A673 (cell line): ENCODE measurements around the gene HELZ. TPM values are rescaled to one million over a fixed set of nuclear protein-coding genes. Genes with fewer than 3 reads are reported as not detected.
"Not testable (repeated sequence)": the region's sequence is repeated elsewhere in the genome, so short reads cannot be mapped to it uniquely, and the experiment has no call there.

Experiments
- BruUV-seq: library from RNA; stranded (reverse); fragments of 400-500 nt; replicated peaks from 2 replicates; lab custom pipeline; 2021; lab: Mats Ljungman, UMichigan
- CTCF ChIA-PET: fragments of 300-600 bp; sonication (Branson Sonifier 250); formaldehyde crosslinking; loops from one replicate; lab custom pipeline; 2022; ENCODE audit warnings: antibody characterized with exemption; lab: Charles Lee
- POLR2A ChIA-PET: fragments of 300-600 bp; sonication (Branson Sonifier 250); formaldehyde crosslinking; loops from one replicate; lab custom pipeline; 2022; ENCODE audit warnings: antibody characterized with exemption; ENCODE audit not compliant: low non-redundant PET; lab: Charles Lee
- DNase-seq: peaks from one replicate; pipeline ENCODE4 v3.0.0-alpha.2; 2015; ENCODE audit warnings: low spot score
- H3K27ac ChIP-seq: fragments of 200-600 bp; sonication (generic); 2 replicates; pipeline ENCODE4 v1.5.1; 2016; ENCODE audit warnings: mixed run types, low read depth, mild to moderate bottlenecking, mixed read lengths, antibody characterized with exemption, low read length; ENCODE audit not compliant: poor library complexity, severe bottlenecking
- H3K27me3 ChIP-seq: fragments of 200-600 bp; sonication (generic); replicated peaks from 2 replicates; pipeline ENCODE4 v1.6.1; 2017; ENCODE audit warnings: mixed run types, low read depth, mild to moderate bottlenecking, mixed read lengths, antibody characterized with exemption, low read length; ENCODE audit not compliant: insufficient read depth, poor library complexity
- H3K36me3 ChIP-seq: fragments of 200-600 bp; sonication (generic); 2 replicates; pipeline ENCODE4 v1.6.1; 2016; ENCODE audit warnings: mixed run types, mild to moderate bottlenecking, mixed read lengths, antibody characterized with exemption, low read length; ENCODE audit not compliant: insufficient read depth, poor library complexity, severe bottlenecking
- H3K4me1 ChIP-seq: fragments of 200-600 bp; sonication (generic); 2 replicates; pipeline ENCODE4 v1.6.1; 2017; ENCODE audit warnings: mixed run types, mild to moderate bottlenecking, mixed read lengths, antibody characterized with exemption, low read length; ENCODE audit not compliant: insufficient read depth, poor library complexity, severe bottlenecking
- H3K4me3 ChIP-seq: fragments of 200-600 bp; sonication (generic); 2 replicates; pipeline ENCODE4 v1.5.1; 2016; ENCODE audit warnings: low read depth, mixed run types, mild to moderate bottlenecking, mixed read lengths, low read length; ENCODE audit not compliant: poor library complexity, severe bottlenecking
- H3K9me3 ChIP-seq: fragments of 200-600 bp; sonication (generic); 2 replicates; pipeline ENCODE4 v1.6.1; 2016; ENCODE audit warnings: mixed run types, low read depth, mild to moderate bottlenecking, mixed read lengths, antibody characterized with exemption, low read length; ENCODE audit not compliant: poor library complexity, severe bottlenecking
- EZH2 ChIP-seq: fragments of 200-600 bp; sonication (generic); IDR thresholded peaks from 2 replicates; pipeline ENCODE4 v1.6.1; 2017; ENCODE audit warnings: borderline replicate concordance, low read depth, mild to moderate bottlenecking, mixed read lengths, antibody characterized with exemption, low read length; ENCODE audit not compliant: poor library complexity, severe bottlenecking
- intact Hi-C: fragments of 100-400 bp; cut with micrococcal nuclease; formaldehyde crosslinking; loops from one replicate; pipeline ENCODE4 v1.10.0; 2022; ENCODE audit not compliant: unreplicated experiment
- total RNA-seq: library from RNA; stranded (reverse); gene quantifications from 2 replicates; pipeline ENCODE4 v1.2.3, GENCODE V29; 2021
- TF ChIP-seq, protein P1 (sequence below): fragments of 300-800, 200-600 bp; sonication (generic); conservative IDR thresholded peaks from 2 replicates; pipeline ENCODE4 v1.5.1; 2017; ENCODE audit warnings: low read depth, mild to moderate bottlenecking, antibody characterized with exemption, low read length, moderate library complexity, mixed read lengths

The HELZ gene
- total RNA-seq, 1 experiment from 2014 or later, result 57.3 TPM

DNA sequence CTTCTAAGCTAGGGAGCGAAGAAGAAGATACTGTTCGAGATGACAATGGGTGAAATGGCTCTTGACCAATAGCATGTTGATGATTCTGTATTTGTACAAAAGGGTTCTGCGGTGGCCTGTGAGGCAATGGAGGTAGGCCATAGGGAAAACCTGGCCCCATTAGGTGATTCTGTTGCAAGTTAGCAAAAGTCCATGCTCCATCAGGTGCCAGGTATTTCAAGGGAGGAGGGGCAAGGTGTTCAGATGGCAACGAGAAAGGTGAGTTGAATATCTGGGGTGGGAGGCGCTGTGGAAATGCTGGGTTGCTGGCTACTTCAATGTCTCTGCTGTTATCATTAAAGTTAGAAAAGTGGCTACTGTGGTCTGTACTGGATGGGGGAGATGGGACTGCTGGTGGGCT lies 137.8 kb downstream of the HELZ start:
- H3K27me3 ChIP-seq, result no peaks in the 10 kb centered on the region
- no peak overlapping the region for H3K4me3 ChIP-seq
- BruUV-seq, result no TSS peak
- TF ChIP-seq EZH2, result no peak
- TF ChIP-seq, protein P1, sequence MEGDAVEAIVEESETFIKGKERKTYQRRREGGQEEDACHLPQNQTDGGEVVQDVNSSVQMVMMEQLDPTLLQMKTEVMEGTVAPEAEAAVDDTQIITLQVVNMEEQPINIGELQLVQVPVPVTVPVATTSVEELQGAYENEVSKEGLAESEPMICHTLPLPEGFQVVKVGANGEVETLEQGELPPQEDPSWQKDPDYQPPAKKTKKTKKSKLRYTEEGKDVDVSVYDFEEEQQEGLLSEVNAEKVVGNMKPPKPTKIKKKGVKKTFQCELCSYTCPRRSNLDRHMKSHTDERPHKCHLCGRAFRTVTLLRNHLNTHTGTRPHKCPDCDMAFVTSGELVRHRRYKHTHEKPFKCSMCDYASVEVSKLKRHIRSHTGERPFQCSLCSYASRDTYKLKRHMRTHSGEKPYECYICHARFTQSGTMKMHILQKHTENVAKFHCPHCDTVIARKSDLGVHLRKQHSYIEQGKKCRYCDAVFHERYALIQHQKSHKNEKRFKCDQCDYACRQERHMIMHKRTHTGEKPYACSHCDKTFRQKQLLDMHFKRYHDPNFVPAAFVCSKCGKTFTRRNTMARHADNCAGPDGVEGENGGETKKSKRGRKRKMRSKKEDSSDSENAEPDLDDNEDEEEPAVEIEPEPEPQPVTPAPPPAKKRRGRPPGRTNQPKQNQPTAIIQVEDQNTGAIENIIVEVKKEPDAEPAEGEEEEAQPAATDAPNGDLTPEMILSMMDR, result no peak
- DNase-seq, result no peak
- H3K27ac ChIP-seq, result no peak overlapping the region
- intact Hi-C loops, result no loop called here
- ChIA-PET POLR2A (no interaction called here), CTCF (no interaction called here)
- H3K36me3 ChIP-seq, result peaks cover 33% of the 10 kb centered on the region
- H3K4me1 ChIP-seq, result no peaks in the 10 kb centered on the region
- no peaks in the 10 kb centered on the region for H3K9me3 ChIP-seq

DNA sequence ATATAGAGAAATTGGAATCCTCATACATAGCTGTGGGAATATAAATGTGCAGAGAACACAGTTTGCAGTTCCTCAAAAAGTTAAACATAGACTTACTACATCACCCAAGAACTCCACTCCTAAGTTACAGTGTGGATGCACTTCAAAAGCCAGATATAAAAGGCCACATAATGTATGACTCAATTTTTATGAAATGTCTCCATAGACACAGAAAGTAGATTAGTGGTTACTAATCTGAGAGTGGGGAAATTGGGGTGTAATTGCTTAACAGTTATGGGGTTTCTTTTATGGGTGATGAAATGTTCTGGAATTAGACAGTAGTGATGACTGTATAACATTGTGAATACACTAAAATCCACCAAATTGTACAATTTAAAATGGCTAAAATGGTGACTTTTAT lies 139.8 kb downstream of the HELZ start:
- BruUV-seq, result no TSS peak
- H3K4me1 ChIP-seq, result no peaks in the 10 kb centered on the region
- ChIA-PET POLR2A (no interaction called here), CTCF (no interaction called here)
- no peak overlapping the region for H3K4me3 ChIP-seq
- intact Hi-C loops, result no loop called here
- H3K27ac ChIP-seq, result no peak overlapping the region
- H3K27me3 ChIP-seq, result no peaks in the 10 kb centered on the region
- DNase-seq, result no peak
- H3K9me3 ChIP-seq, result no peaks in the 10 kb centered on the region
- no peak for TF ChIP-seq EZH2
- TF ChIP-seq, protein P1, result no peak
- H3K36me3 ChIP-seq, result peaks cover 32% of the 10 kb centered on the region

DNA sequence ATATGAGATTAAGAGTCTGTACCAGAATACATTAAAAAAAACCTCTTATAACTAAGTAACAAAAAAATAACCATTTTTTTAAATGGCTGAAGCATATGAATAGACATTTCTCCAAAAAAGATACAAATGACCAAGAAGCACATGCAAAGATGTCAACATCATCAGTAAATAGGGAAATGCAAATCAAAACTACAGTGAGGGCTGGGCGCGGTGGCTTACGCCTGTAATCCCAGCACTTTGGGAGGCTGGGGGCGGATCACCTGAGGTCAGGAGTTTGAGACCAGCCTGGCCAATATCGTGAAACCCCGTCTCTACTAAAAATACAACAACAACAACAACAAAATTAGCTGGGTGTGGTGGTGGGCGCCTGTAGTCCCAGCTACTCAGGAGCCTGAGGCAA lies 140.4 kb downstream of the HELZ start:
- CTCF ChIA-PET, H3K9me3 ChIP-seq, BruUV-seq: not testable (repeated sequence)

DNA sequence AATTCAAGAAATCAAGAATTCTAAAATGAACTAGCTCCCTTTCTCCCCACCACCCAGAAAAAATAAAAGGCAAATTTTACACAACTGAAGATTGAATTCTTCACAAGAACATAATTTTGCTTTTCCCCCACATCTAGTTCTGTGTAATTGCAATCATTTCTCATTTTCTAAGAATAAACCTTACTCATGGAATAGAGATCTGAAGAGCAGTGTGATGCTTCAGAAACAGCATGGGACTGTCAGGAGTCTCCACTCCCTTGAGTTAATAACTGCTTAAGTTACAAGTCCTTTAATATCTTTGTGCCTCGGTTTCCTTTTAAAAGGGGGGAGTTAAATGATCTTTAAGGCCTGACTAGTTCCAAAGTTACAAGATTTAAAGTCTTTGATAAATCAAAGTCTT lies 147.0 kb downstream of the HELZ start:
- TF ChIP-seq, protein P1, result no peak
- TF ChIP-seq EZH2, result no peak
- Histone ChIP-seq H3K36me3 (no peaks in the 10 kb centered on the region), H3K27ac (no peak overlapping the region), H3K4me3 (no peak overlapping the region), H3K4me1 (no peaks in the 10 kb centered on the region), H3K27me3 (no peaks in the 10 kb centered on the region), H3K9me3 (no peaks in the 10 kb centered on the region)
- no TSS peak for BruUV-seq
- ChIA-PET POLR2A (no interaction called here), CTCF (no interaction called here)
- intact Hi-C loops, result no loop called here
- no peak for DNase-seq

More for the DNA sequence above, 140.4 kb downstream of the HELZ start:
- intact Hi-C loops, H3K27me3 ChIP-seq, H3K4me1 ChIP-seq, H3K27ac ChIP-seq, H3K4me3 ChIP-seq, POLR2A ChIA-PET, DNase-seq: not testable (repeated sequence)
- peaks cover 32% of the 10 kb centered on the region for H3K36me3 ChIP-seq
